ENCODE measurements around the gene AKAP13.
"Not testable (repeated sequence)": the region's sequence is repeated elsewhere in the genome, so short reads cannot be mapped to it uniquely, and the experiment has no call there.

AKAP13 gene

GRCh38 chr15:85625166-85625830 lies 244.9 kb downstream of the AKAP13 start:
- no peak for DNase-seq (ENCODE audit: low read depth)

- DNase-seq (ENCODE audit: low read depth), result no peak
These were observed 245.5 kb downstream of the AKAP13 start for GRCh38 chr15:85625856-85626255.

- DNase-seq (ENCODE audit: low read depth), result no peak
These were observed 247.0 kb downstream of the AKAP13 start for GRCh38 chr15:85627213-85627935.

- no peak for DNase-seq (ENCODE audit: low read depth)
These were observed 249.9 kb downstream of the AKAP13 start for GRCh38 chr15:85630311-85630710.

GRCh38 chr15:85631018-85631417 lies 250.6 kb downstream of the AKAP13 start:
- DNase-seq (ENCODE audit: low read depth), result no peak

GRCh38 chr15:85632014-85632413 lies 251.6 kb downstream of the AKAP13 start:
- DNase-seq (ENCODE audit: low read depth), result no peak

GRCh38 chr15:85633859-85634258 lies 253.5 kb downstream of the AKAP13 start:
- DNase-seq (ENCODE audit: low read depth), result no peak

- DNase-seq (ENCODE audit: low read depth), result no peak
These were observed 255.9 kb downstream of the AKAP13 start for GRCh38 chr15:85636351-85636750.

GRCh38 chr15:85639752-85640381 lies 259.5 kb downstream of the AKAP13 start:
- no peak for DNase-seq (ENCODE audit: low read depth)

GRCh38 chr15:85642065-85642692 lies 261.8 kb downstream of the AKAP13 start:
- no peak for DNase-seq (ENCODE audit: low read depth)

GRCh38 chr15:85642693-85643066 lies 262.3 kb downstream of the AKAP13 start:
- no peak for DNase-seq (ENCODE audit: low read depth)

GRCh38 chr15:85646538-85647091 lies 266.2 kb downstream of the AKAP13 start:
- DNase-seq (ENCODE audit: low read depth), result no peak

- no peak for DNase-seq (ENCODE audit: low read depth)
These were observed 269.0 kb downstream of the AKAP13 start for GRCh38 chr15:85649372-85649771.

GRCh38 chr15:85651548-85651947 lies 271.1 kb downstream of the AKAP13 start:
- DNase-seq (ENCODE audit: low read depth), result no peak

GRCh38 chr15:85652457-85652856 lies 272.1 kb downstream of the AKAP13 start:
- no peak for DNase-seq (ENCODE audit: low read depth)

GRCh38 chr15:85657132-85657531 lies 276.7 kb downstream of the AKAP13 start:
- no peak for DNase-seq (ENCODE audit: low read depth)

GRCh38 chr15:85658816-85659215 lies 278.4 kb downstream of the AKAP13 start:
- DNase-seq (ENCODE audit: low read depth), result no peak

GRCh38 chr15:85661859-85662258 lies 281.5 kb downstream of the AKAP13 start:
- no peak for DNase-seq (ENCODE audit: low read depth)

- not testable (repeated sequence) for DNase-seq (ENCODE audit: low read depth)
These were observed 285.3 kb downstream of the AKAP13 start for GRCh38 chr15:85665677-85666076.

GRCh38 chr15:85667491-85668424 lies 287.4 kb downstream of the AKAP13 start:
- peak; percentile 99 for DNase-seq (ENCODE audit: low read depth)

GRCh38 chr15:85671156-85671555 lies 290.8 kb downstream of the AKAP13 start:
- DNase-seq (ENCODE audit: low read depth), result no peak
